ENCODE measurements around the gene PDZRN4. TPM values are rescaled to one million over a fixed set of nuclear protein-coding genes. Genes with fewer than 3 reads are reported as not detected.

Gene PDZRN4
- total and polyA plus RNA-seq, 2 of the 4 experiments (the other 2 are of a cell fraction), result not detected

- Histone ChIP-seq H3K56ac (ENCODE audit: extremely low read depth, insufficient read depth, low read length) (no peak overlapping the region), H3K4me3 (ENCODE audit: insufficient read depth, low read depth, low read length) (no peak overlapping the region), H3K9me3 (ENCODE audit: control insufficient read depth, insufficient read depth, low read length) (no peaks in the 10 kb centered on the region), H4K91ac (ENCODE audit: insufficient read depth, low read depth, low read length) (no peak overlapping the region), H3K4me2 (ENCODE audit: low read depth, low read length) (no peak overlapping the region), H2BK5ac (ENCODE audit: low read depth, low read length, poor library complexity, severe bottlenecking) (no peak overlapping the region), H4K20me1 (ENCODE audit: insufficient read depth, low read length) (no peaks in the 10 kb centered on the region), H2AFZ (replicated peaks; ENCODE audit: low read length, poor library complexity) (no peak overlapping the region), H2BK20ac (ENCODE audit: low read depth, low read length) (no peak overlapping the region), H4K8ac (ENCODE audit: low read depth in 2 of 2, low read length in 2 of 2) (no peak overlapping the region), H3K4ac (ENCODE audit: low read depth, low read length) (no peak overlapping the region), H3K9ac (ENCODE audit: low read depth, low read length) (no peak overlapping the region), H3K23ac (ENCODE audit: low read depth, low read length) (no peak overlapping the region), H4K5ac (ENCODE audit: low read depth, low read length) (no peak overlapping the region), H3K79me1 (ENCODE audit: low read depth in 1 of 2, low read length in 2 of 2) (no peaks in the 10 kb centered on the region), H2AK5ac (ENCODE audit: low read depth, low read length) (no peak overlapping the region), H3K27me3 (ENCODE audit: control insufficient read depth, insufficient read depth, low read length) (no peaks in the 10 kb centered on the region; the same call in 1 of the 2 replicates), H2BK15ac (ENCODE audit: low read depth, low read length) (no peak overlapping the region), H3K18ac (ENCODE audit: low read depth, low read length) (no peak overlapping the region), H2BK120ac (ENCODE audit: low read depth, low read length) (no peak overlapping the region), H3K9me1 (ENCODE audit: insufficient read depth, low read length) (no peaks in the 10 kb centered on the region), H3K4me1 (ENCODE audit: control insufficient read depth, insufficient read depth, low read length) (no peaks in the 10 kb centered on the region), H3K36me3 (ENCODE audit: control insufficient read depth, insufficient read depth, low read length) (no peaks in the 10 kb centered on the region), H2AK9ac (replicated peaks; ENCODE audit: low read depth, low read length, poor library complexity) (no peak overlapping the region), H3K14ac (replicated peaks; ENCODE audit: low read depth, low read length) (no peak overlapping the region), H3K27ac (ENCODE audit: insufficient read depth, low read length) (no peak overlapping the region)
- ATAC-seq (ENCODE audit: low read depth) (no peak), DNase-seq (no peak)
- WGBS, 2 experiments (ENCODE audit: extremely low coverage in 2 of 2, insufficient read length in 1 of 2), result 100% methylated on average over 1 of the region's 12 CpGs; no CpG with 5 or more reads in 1 of the 2 experiments
- dilution Hi-C loops (cut with HindIII; ENCODE audit: low sequenced_read_pairs, unreplicated experiment), result no loop called here
- intact Hi-C loops (cut with micrococcal nuclease), result no loop called here
- ChIA-PET CTCF (interaction anchor here (0.6 kb wide), 1 partner anchor 32 kb away, joined by 3 read pairs; no protein-coding TSS in a partner anchor), POLR2A (ENCODE audit: unreplicated experiment) (no interaction called here)
- no peak for TF ChIP-seq RAD21 (IDR thresholded peaks at IDR 0.05; ENCODE audit: low read length)
- no peak for TF ChIP-seq MAZ (IDR thresholded peaks at IDR 0.05; ENCODE audit: borderline replicate concordance, low read depth, low read length)
- TF ChIP-seq FOS (IDR thresholded peaks at IDR 0.05; ENCODE audit: low read depth, low read length), result no peak
- TF ChIP-seq ELK1 (IDR thresholded peaks at IDR 0.05; ENCODE audit: borderline replicate concordance, low read depth, low read length), result no peak
- TF ChIP-seq BHLHE40 (IDR thresholded peaks at IDR 0.05; ENCODE audit: low read depth, low read length), result no peak
- no peak for TF ChIP-seq SMC3 (IDR thresholded peaks at IDR 0.05; ENCODE audit: low read depth, low read length)
- no peak for TF ChIP-seq RFX5 (IDR thresholded peaks at IDR 0.05; ENCODE audit: low read depth, low read length)
- no peak for TF ChIP-seq MXI1 (IDR thresholded peaks at IDR 0.05; ENCODE audit: borderline replicate concordance, low read depth, low read length)
- in situ Hi-C loops (cut with MboI; ENCODE audit: low sequenced_read_pairs), result no loop called here
- BruUV-seq (replicated peaks), result no TSS peak
These were observed 374.9 kb downstream of the PDZRN4 start for GRCh38 chr12:41563051-41563450.

Measured in IMR-90 (cell line).